GM19455 (cell line): ENCODE results near the gene EHMT1.

Experiments
- ATAC-seq: cut with Tn5 transposase; IDR thresholded peaks from one replicate; pipeline ENCODE4 v1.9.1; 2021; ENCODE audit not compliant: unreplicated experiment

Gene EHMT1

DNA sequence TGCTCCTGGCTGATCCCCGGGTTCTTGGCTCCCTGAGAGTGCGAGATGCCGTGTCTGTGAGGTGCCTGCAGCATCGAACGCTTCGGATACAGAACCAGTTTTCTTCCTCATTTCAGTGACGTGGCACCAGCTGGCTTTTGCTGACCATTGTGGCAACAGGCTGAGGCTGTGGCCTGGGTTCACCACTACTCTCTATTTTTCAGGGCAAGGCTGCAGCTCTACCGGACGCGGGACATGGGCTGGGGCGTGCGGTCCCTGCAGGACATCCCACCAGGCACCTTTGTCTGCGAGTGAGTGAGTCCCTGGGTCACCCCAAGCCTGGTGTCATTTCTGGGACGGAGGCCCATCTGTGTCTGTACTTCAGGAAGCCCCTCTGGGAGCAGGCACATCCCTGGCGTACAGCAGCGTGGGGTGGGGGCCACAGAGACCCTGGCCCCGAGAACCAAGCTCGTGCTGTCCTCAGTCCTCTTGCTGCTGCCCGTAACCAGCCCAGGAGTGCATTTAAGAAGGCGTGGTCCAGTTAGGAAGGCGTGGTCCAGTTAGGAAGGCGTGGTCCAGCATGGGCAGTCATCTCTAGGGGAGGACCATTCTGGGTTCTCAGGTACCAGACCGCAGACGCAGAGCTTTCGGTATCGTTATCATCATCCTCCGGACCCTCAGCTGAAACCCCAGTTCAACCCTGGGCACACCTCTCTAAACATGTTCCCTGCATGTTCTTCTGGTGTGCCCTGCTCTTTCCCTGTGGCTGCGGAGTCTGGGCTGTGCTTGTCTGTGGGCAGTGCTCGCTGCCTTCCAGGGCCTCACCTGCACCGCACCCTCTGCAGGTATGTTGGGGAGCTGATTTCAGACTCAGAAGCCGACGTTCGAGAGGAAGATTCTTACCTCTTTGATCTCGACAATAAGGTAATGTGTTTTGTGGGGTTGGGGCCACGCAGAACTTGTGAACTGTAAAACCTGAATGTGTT, 198.7 kb downstream of the EHMT1 start:
- ATAC-seq, result no peak

DNA sequence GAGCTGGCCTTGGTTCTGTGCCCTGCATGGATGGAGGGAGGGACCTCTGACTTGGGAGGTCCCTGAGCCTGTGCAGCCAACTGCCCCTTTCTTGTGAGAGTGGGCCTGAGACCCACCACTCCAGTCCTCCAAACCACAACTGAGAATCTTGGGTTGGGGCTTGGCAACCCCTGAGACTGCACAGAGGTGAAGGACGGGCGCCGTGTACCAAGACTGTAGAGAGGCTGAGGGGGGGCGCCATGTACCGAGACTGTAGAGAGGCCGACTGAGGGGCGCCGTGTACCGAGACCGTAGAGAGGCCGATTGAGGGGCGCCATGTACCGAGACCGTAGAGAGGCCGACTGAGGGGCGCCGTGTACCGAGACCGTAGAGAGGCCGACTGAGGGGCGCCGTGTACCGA, 199.5 kb downstream of the EHMT1 start:
- no peak for ATAC-seq

DNA sequence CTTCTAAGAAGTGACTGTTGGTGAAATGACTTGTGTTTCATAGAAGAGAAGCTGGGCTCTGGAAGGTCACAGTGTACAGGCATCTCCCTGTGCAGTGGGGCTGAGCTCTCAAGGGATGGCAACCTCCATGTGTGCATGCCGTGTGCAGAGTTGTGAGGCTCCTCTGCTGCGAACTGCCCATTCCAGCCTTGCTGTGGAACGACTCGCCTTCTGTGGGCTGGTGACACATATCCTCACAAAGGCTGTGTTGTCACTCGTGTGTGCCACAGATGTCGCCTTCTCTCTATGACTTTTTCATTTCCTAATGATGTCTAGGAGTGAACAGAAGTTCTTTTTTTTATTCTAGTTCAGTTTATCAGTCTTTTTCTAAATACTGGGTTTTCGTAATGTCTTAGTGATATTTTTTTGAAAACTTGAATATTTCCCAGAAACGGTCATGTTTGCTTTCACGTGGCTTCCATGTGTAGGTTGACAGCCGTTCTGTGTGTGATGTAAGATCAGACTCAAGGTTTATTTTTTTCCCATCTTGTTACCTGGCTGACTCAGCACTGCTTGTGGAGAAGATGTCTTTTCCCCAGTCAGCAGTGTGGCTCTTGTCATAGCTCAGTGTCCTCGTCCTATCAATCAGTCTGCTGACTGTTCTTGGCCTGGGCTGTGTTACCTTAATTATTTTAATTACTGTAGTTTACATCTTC, 201.5 kb downstream of the EHMT1 start:
- ATAC-seq, result no peak

DNA sequence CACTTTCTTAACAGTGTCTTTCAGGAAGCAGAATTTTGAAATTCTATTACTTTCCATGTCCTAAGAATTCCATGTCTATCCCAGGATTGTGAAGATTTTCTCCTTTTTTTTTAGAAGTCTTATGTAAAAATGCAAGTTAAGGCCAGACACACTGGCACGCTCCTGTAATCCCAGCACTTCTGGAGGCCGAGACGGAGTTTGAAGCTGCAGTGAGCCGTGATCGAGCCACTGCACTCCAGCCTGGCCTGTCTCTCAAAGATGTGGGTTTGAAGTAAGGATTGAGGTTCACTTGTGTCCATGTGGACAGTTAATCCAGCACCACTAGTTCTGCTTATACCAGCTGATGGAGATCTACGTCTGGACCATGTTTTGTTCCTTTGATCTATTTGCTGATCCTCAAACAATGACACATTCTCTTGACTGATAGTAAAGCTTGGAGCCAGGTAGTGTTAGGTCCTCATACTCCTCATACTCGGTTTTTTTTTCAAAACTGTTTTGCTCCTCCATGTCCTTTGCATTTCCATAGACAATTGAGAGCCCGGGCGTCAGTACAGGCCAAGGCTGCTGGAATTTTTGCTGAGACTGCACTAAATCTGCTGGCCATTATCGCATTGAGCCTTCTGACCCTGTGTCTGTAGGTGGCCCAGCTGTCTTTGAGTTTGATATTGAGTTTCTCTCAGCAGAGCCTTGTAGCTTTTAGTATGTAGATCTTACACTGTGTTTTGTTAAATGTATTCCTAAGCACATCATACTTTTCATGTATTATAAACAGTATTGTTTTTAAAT, 205.4 kb downstream of the EHMT1 start:
- ATAC-seq, result no peak

DNA sequence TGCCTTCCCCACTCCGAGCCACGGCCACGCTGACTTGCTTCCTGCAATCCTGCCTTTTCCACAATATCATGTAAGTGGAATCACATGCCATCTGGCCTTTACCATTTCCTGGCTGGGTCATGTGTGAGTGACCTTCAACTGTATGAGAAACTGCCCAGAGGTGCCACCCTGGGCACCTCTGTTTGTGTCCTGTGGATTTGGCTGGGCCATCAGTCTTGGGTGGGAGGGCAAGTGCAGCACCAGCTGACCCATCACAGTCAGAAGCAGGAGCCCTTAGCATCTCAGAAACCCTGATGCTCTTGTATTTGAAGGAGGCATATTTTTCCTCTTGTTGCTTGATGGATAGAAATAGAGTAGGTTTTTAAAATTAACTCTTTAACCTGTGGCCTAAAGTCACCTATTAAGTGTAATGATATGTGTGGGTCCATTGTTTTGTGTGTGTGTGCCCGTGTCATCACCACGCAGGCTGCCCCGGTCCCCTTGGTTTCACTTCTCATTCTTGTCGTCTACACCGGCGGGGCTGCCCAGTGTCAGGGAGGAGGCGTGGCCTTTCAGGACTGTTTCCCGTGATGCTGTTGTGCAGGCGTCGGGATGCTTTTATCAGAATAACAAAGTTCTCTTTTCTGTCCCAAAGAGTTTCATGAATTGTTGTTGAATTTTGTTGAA, 206.7 kb downstream of the EHMT1 start:
- no peak for ATAC-seq

DNA sequence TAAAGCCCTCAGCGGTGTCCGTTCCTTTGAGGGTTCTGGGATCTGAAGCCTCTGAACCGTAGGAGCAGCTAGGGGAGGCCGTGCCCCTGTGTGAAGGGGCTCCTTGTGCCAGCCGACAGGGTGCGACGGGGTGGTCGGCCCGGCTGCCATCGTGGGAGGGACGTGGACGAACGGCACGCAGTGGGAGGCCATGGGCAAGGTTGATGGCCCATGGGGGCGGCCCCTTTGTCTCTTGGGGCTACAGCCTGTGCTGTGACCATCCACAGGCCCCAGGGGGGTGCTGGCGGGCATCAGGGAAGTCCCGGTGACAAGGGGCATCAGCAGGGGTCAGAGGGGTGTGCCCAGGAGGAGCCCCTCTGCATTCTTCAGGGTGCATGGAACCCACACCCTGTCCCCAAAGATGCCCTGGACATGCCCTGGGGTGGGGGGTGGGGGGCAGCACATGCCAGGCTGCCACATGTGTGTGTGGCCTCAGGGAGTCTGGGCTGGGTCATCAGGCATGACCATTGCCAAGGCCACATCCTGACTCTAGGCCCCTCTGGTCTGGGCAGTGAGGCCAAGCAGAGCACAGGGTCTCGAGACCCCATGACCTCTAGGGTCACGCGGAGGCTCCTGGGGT, 209.2 kb downstream of the EHMT1 start:
- ATAC-seq, result no peak

DNA sequence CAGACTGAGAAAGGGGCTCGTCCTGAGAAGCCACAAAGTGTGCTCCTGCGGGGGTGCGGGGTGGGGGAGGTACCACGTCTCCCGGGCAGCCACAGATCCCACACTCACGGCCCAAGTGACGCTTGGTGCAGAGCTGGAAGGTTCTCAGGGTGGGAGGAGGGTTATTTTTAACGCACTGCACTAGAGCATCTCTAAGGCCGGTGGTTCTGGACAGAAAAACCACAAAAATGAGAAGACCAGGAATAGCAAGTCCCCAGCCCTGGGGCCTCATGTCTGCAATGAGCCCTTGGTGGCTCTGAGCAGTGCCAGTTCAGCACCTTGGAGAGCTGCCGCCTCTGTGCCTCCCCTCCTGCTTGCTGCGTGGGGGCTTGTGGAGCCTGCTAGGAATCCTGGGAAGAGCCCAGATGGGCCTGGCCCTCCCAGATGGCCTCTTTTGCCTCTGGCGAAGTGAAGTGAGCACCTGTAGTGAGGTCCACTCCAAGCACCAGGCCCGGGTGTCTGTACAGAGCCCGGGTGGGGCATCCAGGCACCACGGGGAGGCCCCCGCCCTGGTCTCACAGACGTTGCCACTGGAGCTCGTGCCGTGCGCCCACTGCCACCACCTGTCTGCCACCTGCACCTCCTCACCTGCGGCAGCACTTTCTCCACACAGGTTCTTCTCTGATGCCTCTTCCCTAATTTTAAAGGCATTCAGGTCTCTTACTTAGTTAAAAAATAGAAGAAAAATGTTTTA, 209.9 kb downstream of the EHMT1 start:
- ATAC-seq, result no peak

DNA sequence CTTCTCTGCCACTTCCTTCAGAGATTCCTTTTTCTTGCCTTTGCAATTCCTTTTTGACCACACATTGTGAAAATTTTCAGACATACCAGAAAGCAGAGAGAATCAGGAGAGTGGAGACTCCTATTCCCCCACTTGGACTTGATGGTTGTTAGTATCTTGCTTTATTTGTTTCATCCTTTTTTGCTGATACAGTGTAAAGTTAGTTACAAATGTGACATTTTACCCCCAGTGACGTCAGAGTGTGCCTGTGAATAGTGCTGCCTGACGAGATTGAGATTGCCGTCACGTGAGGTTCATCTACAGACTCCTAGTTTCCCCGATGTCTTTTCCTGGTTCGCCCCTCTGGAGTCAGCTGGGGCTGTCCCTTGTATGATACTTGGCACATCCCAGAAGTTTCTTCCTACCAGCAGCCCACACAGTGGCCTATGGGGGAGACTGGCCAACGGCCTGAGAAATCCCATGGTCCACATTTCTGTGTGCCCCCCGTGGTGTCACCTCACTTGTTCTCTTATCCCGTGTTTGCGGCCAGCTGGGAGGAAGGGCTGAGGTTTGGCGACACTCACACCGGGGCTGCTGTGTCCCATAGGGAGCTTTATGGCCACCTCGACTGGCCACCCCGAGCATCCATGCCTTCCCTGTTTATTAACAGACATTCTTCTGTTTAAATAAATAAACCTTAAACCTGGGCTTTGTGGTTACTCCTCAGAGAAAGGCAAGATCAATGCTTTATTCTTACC, 210.6 kb downstream of the EHMT1 start:
- no peak for ATAC-seq

DNA sequence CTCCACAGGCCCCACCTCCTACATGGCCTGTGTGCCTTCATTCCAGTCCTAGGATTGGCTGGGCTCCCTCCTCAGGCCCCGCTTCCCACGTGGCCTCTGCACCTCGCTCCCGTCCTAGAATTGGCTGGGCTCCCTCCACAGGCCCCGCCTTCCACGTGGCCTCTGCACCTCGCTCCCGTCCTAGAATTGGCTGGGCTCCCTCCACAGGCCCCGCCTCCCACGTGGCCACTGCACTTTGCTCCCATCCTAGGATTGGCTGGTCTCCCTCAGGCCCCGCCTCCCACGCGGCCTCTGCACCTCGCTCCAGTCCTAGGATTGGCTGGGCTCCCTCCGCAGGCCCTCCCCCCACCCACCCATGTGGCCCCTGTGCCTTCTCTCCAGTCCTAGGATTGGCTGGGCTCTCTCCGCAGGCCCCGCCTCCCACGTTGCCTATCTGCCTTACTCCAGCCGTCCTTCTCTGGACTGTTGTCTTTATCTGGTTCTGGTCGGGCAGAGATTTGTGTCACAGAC, 213.4 kb downstream of the EHMT1 start:
- ATAC-seq, result no peak

DNA sequence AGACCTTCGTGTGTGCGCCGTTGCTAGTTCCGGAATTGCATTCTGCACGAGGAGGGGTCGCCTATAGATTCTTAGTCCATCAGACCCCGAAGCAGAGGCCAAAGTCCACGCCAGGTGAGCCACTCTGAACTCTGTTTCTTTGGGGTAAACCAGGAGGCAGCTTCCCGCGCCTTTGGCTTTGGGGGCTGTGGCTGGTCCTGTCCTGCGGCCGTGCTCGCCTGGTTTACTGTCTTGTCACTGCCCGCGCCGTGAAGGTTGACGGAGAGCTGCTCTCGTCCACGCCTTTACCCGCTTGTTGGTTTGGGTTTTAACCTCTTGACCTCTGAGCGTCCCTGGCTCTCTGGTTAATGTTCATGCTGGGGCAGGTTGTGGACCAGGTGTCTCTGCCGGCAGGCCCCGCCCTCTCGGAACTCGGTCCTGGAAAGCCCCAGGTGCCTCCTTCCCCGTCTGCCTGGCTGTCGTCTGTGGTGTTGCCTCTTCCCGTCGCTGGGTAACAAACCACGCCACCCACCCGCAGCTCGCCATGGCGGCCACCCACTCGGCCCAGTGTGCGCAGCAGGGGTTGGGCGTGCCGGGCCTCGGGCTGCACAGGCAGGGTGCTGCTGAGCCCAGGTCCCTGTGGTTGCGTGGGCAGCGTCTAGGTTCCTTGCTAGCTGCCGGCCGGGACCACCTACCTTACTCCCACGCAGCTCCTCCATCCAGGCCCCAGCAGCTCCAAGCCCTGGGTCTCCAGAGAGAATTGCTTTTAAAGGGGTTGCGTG, 214.2 kb downstream of the EHMT1 start:
- no peak for ATAC-seq

DNA sequence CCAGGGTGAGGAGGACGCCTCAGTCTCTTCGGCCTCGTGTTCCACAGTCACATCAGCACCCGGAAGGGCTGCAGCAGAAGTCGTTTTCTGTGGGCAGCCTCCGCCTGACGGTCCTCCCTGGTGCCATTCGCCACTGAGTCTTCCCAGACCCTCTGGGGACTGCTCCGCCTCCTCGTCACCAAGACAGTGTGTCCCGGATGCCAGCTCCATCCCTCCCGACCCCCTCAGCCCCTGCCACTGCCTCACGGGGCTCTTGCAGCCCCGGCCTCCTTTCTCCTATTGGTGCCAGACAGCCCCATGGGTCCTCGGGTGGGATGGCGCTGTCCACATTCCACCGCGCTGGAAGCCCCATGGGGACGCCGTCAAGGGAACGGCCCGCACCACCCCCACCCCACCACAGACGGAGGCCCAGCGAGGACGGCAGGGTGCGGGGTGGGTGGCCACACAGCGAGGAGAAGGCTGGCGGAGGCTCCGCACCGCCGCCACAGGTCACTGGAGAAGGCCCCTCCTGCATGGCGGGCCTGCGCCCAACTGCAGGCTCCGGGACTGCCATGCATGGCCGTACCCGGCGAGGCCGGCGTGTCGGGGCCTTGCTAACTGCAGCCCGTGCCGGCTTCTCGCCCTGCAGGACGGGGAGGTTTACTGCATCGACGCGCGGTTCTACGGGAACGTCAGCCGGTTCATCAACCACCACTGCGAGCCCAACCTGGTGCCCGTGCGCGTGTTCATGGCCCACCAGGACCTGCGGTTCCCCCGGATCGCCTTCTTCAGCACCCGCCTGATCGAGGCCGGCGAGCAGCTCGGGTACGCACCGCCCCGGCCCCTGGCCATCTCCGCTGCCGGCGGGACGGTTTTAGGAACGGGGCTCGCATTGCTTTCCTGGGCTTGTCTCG, 215.2 kb downstream of the EHMT1 start:
- no peak for ATAC-seq

DNA sequence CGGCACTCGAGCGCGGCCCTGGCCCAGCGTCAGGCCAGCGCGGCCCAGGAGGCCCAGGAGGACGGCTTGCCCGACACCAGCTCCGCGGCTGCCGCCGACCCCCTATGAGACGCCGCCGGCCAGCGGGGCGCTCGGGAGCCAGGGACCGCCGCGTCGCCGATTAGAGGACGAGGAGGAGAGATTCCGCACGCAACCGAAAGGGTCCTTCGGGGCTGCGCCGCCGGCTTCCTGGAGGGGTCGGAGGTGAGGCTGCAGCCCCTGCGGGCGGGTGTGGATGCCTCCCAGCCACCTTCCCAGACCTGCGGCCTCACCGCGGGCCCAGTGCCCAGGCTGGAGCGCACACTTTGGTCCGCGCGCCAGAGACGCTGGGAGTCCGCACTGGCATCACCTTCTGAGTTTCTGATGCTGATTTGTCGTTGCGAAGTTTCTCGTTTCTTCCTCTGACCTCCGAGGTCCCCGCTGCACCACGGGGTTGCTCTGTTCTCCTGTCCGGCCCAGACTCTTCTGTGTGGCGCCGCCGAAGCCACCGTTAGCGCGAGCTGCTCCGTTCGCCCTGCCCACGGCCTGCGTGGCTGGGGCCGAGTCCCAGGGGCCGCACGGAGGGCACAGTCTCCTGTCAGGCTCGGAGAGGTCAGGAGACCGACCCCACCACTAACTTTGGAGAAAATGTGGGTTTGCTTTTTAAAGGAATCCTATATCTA, 216.2 kb downstream of the EHMT1 start:
- ATAC-seq, result no peak

DNA sequence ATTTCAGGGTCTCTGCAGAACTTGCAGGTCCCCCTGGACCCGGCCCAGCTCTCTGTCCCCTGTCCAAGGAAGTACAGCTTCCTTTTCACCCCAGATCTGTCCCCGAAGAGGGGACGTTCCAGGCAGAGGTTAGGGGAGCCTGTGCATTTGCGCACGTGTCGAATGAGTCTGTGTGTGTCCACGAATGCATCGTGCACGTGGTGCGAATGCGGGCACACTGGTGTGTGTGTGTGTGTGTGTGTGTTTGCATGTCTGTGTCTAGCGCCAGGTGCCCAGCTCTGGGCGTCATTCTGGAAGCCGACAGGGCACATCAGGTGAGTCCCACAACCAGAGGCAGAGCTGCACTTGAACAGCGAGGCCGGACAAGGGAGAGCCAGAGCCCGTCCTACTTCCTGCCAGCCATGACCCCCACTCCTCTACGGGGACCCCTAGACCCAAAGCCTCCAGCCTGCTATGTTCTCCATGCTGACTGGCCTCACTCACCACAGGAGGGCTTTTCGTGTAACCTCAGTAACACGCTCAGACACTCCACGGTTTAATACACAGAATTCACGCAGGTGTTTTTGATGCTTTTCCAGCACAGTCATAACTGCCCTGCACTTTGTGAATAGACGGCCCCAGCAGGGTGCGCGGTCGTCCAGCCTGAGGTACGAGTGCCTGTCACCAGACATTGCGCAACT, 217.5 kb downstream of the EHMT1 start:
- no peak for ATAC-seq

DNA sequence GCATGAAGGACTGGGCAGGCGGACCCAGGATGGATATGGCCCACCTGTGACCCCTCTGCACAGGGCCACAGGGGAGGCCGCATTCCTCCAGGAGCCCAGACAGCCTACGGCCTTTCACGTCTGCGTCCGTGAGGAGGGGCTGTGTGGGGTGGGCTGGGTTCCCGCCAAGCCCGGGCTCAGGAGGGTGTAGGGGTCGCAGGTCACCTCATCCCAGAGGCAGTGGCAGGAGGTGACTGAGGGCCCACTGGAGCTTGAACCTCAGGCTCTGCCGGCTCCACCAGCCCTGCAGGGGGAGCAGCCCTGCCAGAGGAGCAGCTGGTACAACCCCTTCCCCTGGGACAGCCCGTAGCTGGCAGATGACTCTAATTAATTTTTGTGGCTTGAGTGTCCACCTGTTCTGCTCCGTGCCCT, 218.0 kb downstream of the EHMT1 start:
- no peak for ATAC-seq

DNA sequence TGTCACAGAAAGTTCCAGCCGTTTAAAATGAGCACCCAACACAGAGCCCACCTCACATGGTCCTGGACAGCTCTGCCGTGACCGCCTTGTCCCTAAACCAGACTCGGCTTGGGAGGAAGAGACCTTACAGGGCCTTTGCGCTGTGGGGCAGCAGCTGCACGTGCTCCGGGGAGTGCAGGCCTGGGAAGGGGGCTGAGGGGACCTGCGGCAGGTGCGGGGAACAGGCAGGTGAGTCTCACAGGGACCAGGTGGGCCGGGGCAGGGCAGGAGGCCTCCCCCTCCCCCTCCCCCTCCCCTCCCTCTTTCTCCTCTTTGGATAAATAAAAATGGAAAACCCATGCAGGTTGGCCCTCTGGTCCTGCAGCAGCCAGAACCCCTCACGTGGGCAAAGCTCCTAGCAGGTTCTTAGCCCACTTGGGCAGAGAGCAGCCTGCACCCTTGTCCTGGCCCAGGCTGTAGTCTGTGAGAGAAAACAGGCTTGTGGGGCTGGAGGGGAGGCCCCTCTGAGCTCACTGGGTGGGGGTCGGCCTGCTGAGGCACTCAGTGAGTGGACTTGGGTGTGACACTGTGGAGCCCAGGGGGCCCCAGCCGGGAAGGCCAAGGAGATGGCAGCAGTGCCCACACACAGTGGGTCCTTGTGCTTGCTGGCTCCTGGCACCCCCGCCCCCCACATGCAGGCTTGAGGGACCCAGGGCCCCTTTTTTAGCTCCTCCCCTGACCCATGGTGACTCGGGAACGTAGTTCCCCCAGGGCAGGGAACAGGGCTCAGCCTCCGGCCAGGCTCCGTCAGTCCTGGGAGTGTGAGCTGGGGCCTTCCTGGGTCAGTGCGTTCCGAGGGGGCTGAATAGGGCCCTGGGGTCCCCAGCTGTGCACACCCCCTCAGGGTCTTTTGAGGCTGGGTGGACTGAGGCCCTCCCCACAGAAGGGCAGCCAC, 218.8 kb downstream of the EHMT1 start:
- ATAC-seq, result no peak
